ENCODE results near the gene DIPK1B.

The DIPK1B gene

DNA sequence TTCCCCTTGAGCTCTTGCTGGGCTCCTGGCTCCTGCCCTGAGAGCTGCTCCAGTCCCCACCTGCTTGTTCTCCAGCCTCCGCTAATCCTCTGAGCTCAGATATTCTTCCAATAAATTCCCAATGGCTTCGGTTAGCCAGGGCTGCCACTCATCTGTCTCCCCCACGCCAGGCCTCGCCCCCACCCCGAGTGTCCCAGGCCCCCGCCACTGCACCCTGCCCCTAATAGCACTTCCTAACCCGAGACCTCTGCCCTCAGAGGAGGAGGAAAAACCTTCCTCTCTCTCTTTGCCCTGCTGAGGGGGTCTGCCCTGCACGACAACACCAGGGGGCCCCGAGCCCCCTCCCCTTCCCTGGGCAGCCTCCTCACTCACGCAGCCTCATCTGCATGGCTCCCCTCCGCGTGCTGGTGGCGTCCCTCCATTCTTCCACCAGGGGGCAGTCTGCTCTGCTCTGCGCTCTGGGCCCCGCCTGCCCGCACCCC is 57.4 kb downstream of the DIPK1B start:
- no peak for DNase-seq (ENCODE audit: low spot score)

DNA sequence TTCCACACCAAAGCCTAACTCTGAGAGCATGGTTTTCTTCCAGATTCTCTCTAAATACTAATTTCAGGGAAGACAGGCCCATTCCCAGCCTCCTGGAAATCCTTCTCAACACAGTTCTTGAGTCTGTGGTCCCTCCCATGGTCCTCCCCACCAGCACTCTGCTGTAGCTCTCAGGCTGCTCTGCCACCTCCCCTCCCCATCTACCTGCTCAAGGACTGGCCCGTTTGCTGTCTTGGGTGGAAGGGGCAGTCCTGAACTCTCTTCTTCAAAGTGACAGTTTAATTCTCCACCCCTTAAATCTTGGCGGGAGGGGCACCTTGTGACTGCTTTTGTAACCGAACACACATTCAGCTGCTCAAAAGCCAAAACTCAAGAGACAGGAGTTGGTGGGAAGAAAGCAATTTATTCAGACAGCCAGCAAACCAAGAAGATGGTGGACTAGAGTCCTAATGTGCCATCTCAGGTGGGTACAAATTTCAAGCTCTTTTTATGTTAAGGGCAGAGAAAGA is 59.6 kb downstream of the DIPK1B start:
- no peak for DNase-seq (ENCODE audit: low spot score)

- DNase-seq (ENCODE audit: low spot score): no peak
These were observed 61.1 kb downstream of the DIPK1B start for GRCh38 chr9:136773386-136774044.
